Right ventricle myocardium inferior (tissue), 1 donor: ENCODE measurements around the gene ATAD1. TPM values are rescaled to one million over a fixed set of nuclear protein-coding genes. Genes with fewer than 3 reads are reported as not detected.
"Not testable (repeated sequence)": the region's sequence is repeated elsewhere in the genome, so short reads cannot be mapped to it uniquely, and the experiment has no call there.

Source experiments
- ATAC-seq: fragments of 200-7000 bp; cut with Tn5 transposase; one replicate; pipeline ENCODE4 v1.9.1; 2020; ENCODE audit warnings: mild to moderate bottlenecking, moderate library complexity
- DNase-seq: peaks from one replicate; pipeline ENCODE4 v3.0.0; 2021; ENCODE audit errors: missing footprints
- intact Hi-C: fragments of 100-400 bp; cut with DNase I; formaldehyde crosslinking; loops from one replicate; pipeline ENCODE4 v1.11.0; 2022
- total RNA-seq: library from RNA; stranded (reverse); fragmentation: NEBNext Ultra II Directional; extraction: Animal tissue kit (Norgen Biotek cat#: 25700); gene quantifications from one replicate; pipeline ENCODE4 v1.2.1, GENCODE V29; 2021
- donor health status: DM: no; HTN: yes; CAD: no; lungs with severe emphysema.

The ATAD1 gene
- total RNA-seq, 1 donor from 2014 or later: 98.2 TPM

- intact Hi-C loops: loop anchor here (5.0 kb wide), 1 partner anchor 44 kb away; the partner anchor contains the start of genes KLLN and PTEN
- peak; percentile 40 for ATAC-seq
These were observed 671 bp upstream of the ATAD1 start for GRCh38 chr10:87818505-87819288.

GRCh38 chr10:87816898-87817608 is 973 bp downstream of the ATAD1 start:
- intact Hi-C loops: loop anchor here (5.0 kb wide), 1 partner anchor 45 kb away; the partner anchor contains the start of genes KLLN and PTEN
- DNase-seq: no peak
- no peak for ATAC-seq

More at GRCh38 chr10:87818505-87819288, 671 bp upstream of the ATAD1 start:
- DNase-seq: no peak

- intact Hi-C loops: loop anchor here (5.0 kb wide), 1 partner anchor 46 kb away; the partner anchor contains the start of genes KLLN and PTEN
- ATAC-seq: no peak
These were observed 1.7 kb downstream of the ATAD1 start for GRCh38 chr10:87816163-87816897.

GRCh38 chr10:87804939-87805569 is 13.0 kb downstream of the ATAD1 start:
- ATAC-seq: no peak
- intact Hi-C loops: no loop called here
- no peak for DNase-seq

More at GRCh38 chr10:87816163-87816897, 1.7 kb downstream of the ATAD1 start:
- DNase-seq: no peak

- intact Hi-C loops: no loop called here
- DNase-seq (no peak), ATAC-seq (peak; percentile 42)
These were observed 14.2 kb downstream of the ATAD1 start for GRCh38 chr10:87803831-87804230.

GRCh38 chr10:87803328-87803727 is 14.7 kb downstream of the ATAD1 start:
- intact Hi-C loops: no loop called here
- ATAC-seq (no peak), DNase-seq (no peak)

- intact Hi-C loops, ATAC-seq, DNase-seq: not testable (repeated sequence)
These were observed 16.1 kb downstream of the ATAD1 start for GRCh38 chr10:87801813-87802435.

GRCh38 chr10:87799860-87800259 is 18.2 kb downstream of the ATAD1 start:
- ATAC-seq: no peak
- intact Hi-C loops: no loop called here
- no peak for DNase-seq

- ATAC-seq (peak; percentile 16), DNase-seq (no peak)
- intact Hi-C loops: no loop called here
These were observed 19.9 kb downstream of the ATAD1 start for GRCh38 chr10:87798082-87798481.

- intact Hi-C loops: no loop called here
- no peak for ATAC-seq
- no peak for DNase-seq
These were observed 23.7 kb downstream of the ATAD1 start for GRCh38 chr10:87794285-87794684.

- intact Hi-C loops: no loop called here
- DNase-seq (no peak), ATAC-seq (no peak)
These were observed 27.8 kb downstream of the ATAD1 start for GRCh38 chr10:87790185-87790584.

GRCh38 chr10:87786421-87786820 is 31.6 kb downstream of the ATAD1 start:
- intact Hi-C loops: no loop called here
- DNase-seq (no peak), ATAC-seq (no peak)

GRCh38 chr10:87782721-87783120 is 35.3 kb downstream of the ATAD1 start:
- intact Hi-C loops: no loop called here
- ATAC-seq: no peak
- no peak for DNase-seq

- ATAC-seq (no peak), DNase-seq (no peak)
- intact Hi-C loops: no loop called here
These were observed 36.5 kb downstream of the ATAD1 start for GRCh38 chr10:87781545-87781944.

- ATAC-seq (no peak), DNase-seq (no peak)
- intact Hi-C loops: no loop called here
These were observed 41.7 kb downstream of the ATAD1 start for GRCh38 chr10:87776328-87776727.

- no peak for DNase-seq
- no peak for ATAC-seq
- intact Hi-C loops: no loop called here
These were observed 42.3 kb downstream of the ATAD1 start for GRCh38 chr10:87775766-87776165.

GRCh38 chr10:87771871-87772500 is 46.0 kb downstream of the ATAD1 start:
- DNase-seq: no peak
- intact Hi-C loops: no loop called here
- ATAC-seq: no peak

GRCh38 chr10:87767253-87767652 is 50.8 kb downstream of the ATAD1 start:
- no peak for DNase-seq
- no peak for ATAC-seq
- intact Hi-C loops: no loop called here
